ENCODE results near the gene NT5C1A.

GRCh38 chr1:39671433-39671792 lies 494 bp downstream of the NT5C1A start:
- TF ChIP-seq POLR2AphosphoS5 (IDR thresholded peaks at IDR 0.05) = no peak
- no peak for TF ChIP-seq CTCF (IDR thresholded peaks at IDR 0.05)
- no peak for TF ChIP-seq POLR2A (IDR thresholded peaks at IDR 0.05)
